ENCODE measurements around the gene AATF.

DNA sequence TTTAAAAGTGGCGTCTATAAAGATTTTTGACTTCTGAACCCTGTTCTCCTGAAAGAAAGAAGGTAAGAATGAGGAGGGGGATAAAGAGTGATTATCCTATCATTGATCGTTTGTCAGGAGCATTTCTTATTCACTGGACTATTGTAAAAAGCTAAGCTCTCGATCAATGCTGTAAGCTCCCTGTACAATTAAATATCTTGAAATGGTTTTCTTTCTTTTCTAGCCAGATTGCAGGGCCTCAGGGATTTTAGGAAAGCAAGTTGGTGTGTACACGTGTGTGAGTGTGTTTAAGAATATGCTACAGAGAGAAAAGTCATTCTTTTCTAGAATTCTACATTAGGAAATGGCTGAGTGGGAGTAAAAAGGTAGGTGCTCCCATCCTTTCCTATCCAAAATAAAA, 154.5 kb downstream of the AATF start:
- no peak for TF ChIP-seq GATA2 (IDR thresholded peaks at IDR 0.05; ENCODE audit: low read depth, low read length)
- TF ChIP-seq GATA3 (IDR thresholded peaks at IDR 0.05; ENCODE audit: low read depth, low read length): no peak

Measured in SH-SY5Y (cell line).